ENCODE measurements around the gene LCOR.

LCOR gene

GRCh38 chr10:96978621-96979154 lies 146.6 kb downstream of the LCOR start:
- no peak for DNase-seq (ENCODE audit: insufficient read length, low spot score)
- peak; percentile 96 for FAIRE-seq

DNA sequence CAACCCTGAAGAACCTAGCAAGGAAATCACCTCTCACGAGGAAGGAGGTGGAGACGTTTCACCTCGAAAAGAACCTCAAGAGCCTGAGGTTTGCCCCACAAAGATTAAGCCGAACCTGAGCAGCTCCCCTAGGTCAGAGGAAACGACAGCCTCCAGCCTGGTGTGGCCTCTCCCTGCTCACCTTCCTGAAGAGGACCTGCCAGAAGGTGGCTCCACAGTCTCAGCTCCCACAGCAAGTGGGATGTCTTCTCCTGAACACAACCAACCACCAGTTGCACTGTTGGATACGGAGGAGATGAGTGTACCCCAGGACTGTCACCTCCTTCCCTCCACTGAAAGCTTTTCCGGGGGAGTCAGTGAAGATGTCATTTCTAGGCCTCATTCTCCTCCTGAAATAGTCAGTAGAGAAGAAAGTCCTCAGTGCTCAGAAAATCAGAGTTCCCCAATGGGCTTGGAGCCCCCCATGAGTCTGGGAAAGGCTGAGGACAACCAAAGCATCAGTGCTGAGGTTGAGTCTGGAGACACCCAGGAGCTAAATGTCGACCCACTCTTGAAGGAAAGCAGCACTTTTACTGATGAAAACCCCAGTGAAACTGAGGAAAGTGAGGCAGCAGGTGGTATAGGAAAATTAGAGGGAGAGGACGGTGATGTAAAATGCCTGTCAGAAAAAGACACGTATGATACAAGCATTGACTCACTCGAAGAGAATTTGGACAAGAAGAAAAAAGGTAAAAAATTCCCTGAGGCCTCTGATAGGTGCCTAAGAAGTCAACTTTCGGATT lies 150.2 kb downstream of the LCOR start:
- FAIRE-seq (no peak), DNase-seq (ENCODE audit: insufficient read length, low spot score) (no peak)

DNA sequence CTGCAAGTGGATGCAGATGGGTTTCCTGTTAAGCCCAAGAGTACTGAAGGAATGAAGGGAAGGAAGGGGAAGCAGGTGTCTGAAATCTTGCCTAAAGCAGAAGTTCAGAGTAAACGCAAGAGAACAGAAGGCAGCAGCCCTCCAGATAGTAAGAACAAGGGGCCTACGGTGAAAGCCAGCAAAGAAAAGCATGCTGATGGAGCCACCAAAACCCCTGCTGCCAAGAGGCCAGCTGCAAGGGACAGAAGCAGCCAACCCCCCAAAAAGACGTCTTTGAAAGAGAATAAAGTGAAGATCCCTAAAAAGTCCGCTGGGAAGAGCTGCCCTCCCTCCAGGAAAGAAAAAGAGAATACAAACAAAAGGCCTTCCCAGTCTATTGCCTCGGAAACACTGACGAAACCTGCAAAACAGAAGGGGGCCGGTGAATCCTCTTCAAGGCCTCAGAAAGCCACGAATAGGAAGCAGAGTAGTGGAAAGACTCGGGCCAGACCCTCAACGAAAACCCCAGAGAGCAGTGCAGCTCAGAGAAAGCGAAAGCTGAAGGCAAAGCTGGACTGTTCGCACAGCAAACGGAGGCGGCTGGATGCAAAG lies 152.5 kb downstream of the LCOR start:
- peak; percentile 99 for FAIRE-seq

GRCh38 chr10:96986200-96986856 lies 154.2 kb downstream of the LCOR start:
- DNase-seq (ENCODE audit: insufficient read length, low spot score) (no peak), FAIRE-seq (no peak)

More for the DNA sequence above, 152.5 kb downstream of the LCOR start:
- DNase-seq (ENCODE audit: insufficient read length, low spot score), result peak; percentile 48

DNA sequence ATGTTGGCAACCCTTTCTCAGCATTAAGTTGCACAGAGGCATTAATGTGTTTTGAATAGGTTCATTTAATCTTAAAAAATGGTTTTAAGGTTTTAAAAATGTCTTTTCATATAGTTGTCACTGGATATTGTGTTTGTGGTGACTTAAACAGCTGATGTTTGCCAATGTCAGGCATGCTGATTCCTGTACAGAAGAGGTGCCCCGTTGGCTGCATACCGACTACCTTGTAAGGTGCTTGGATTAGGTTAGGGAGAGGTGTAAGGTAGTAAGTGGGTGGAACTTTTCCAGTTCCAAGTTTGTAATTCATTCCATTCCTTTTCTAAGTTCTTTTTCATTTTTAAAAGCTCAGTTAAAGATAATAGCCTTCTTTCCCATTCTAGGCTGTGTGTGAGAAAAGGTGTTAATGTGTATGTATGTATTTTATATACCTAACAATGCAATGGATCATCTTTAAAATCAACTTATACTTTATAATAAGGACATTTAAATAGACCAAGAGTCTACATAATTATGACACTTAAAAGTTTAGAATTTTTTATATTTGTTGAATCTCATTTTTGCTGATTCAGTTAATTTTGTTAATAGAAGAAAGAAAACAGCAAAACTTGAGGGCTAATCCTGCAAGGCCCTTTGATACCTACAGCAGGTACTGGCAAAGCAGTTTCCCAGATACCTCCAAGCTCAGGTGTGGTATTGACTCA lies 155.2 kb downstream of the LCOR start:
- DNase-seq (ENCODE audit: insufficient read length, low spot score) (no peak), FAIRE-seq (peak; percentile 48)

- FAIRE-seq (no peak), DNase-seq (ENCODE audit: insufficient read length, low spot score) (no peak)
Measured at GRCh38 chr10:96987842-96988175, 155.7 kb downstream of the LCOR start.

DNA sequence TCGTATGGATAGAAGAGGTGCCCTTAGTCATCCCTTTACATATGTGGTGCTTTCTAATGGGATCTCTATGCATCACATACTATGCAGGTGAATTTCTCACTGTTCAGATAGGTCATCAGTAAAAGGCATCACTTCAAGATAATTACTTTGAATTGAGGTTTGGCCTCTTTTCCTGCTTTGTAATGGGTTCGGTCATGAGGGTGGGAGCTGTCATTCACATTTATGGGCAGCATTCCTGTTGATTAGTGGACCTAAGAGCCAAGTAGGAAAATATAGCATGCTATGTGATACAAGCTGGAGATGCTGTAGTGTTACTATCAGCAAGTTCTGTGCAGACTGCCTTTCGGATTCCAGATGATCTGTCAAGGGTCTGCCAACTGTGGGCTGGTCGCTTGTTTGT lies 156.3 kb downstream of the LCOR start:
- FAIRE-seq (no peak), DNase-seq (ENCODE audit: insufficient read length, low spot score) (no peak)

DNA sequence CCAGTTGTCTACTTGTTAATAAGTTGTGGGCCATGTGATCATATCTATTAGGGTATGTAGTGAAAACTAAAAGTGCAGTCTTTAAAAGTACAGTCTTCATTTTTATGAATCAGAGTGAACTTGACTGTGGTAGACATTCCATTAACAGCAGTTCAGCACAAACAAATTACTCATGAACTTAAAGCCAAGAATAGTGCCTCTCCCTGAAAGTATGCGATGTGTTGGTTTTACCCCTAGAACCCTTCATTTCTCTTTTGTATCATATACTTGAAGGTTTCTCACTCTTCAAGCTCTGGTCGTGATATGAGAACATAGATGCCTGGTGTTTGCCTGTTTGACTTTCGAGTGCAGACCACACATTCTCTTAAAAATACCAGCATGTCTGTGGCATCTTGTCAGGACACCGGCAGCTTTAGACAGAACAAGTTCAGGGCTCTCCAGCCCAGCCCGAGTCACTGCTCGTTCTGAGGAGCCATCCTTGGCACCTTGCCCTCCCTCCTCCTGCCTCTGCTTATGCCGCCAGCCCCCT lies 159.3 kb downstream of the LCOR start:
- DNase-seq (ENCODE audit: insufficient read length, low spot score), result no peak
- FAIRE-seq, result peak; percentile 78

GRCh38 chr10:96992721-96993120 lies 160.6 kb downstream of the LCOR start:
- FAIRE-seq (no peak), DNase-seq (ENCODE audit: insufficient read length, low spot score) (no peak)

- DNase-seq (ENCODE audit: insufficient read length, low spot score) (no peak), FAIRE-seq (no peak)
Measured at GRCh38 chr10:96995851-96996250, 163.8 kb downstream of the LCOR start.

GRCh38 chr10:96996275-96996965 lies 164.3 kb downstream of the LCOR start:
- DNase-seq (ENCODE audit: insufficient read length, low spot score) (no peak), FAIRE-seq (no peak)

DNA sequence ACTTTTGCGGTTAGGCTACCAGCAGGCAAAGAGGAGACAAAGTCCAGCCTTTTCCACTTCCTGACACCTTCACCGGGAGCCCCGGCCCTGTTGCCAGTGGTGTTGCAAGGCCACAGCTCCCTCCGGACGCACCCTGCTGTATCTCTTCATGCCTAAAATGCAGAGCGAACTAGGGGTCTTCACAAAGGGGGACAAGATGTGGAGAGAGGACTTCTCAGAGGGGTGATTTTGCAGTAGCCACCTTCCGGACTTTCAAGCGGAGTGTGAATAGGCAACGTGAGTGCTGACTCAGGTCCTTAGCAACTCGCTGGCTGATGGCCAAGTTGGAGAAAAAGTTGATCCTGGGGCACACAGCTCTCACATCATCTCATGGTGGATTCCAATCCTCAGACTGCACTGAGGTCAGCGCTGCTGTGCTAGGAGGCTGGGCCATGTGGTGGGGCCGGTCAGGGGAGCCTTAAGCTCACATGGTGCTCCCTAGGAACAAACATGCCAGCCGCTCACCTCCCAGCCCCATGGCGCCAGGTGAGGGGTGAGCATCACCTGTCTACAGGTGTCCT lies 166.3 kb downstream of the LCOR start:
- DNase-seq (ENCODE audit: insufficient read length, low spot score) (no peak), FAIRE-seq (no peak)

- FAIRE-seq, result no peak
- DNase-seq (ENCODE audit: insufficient read length, low spot score), result no peak
Measured at GRCh38 chr10:96999337-96999736, 167.2 kb downstream of the LCOR start.

DNA sequence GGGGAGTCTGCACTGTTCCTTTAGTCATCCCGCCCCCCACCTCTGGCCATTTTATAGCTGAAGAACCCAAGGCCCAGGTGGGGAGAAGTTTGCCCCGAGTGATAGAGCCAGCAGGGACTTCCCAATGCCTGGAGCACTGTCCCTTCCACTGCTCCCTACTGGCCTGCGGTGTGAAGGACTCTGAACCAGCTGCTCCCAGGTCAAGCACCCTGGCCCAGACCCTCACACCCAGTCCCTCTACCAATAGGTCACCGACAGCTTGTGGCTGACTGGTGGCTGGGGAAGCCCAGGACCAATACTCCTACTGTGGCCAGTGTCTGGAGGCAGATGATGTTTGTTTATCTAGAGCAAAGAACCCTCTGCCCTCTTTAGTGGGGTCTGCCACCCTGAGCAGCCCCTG lies 167.9 kb downstream of the LCOR start:
- no peak for FAIRE-seq
- no peak for DNase-seq (ENCODE audit: insufficient read length, low spot score)

DNA sequence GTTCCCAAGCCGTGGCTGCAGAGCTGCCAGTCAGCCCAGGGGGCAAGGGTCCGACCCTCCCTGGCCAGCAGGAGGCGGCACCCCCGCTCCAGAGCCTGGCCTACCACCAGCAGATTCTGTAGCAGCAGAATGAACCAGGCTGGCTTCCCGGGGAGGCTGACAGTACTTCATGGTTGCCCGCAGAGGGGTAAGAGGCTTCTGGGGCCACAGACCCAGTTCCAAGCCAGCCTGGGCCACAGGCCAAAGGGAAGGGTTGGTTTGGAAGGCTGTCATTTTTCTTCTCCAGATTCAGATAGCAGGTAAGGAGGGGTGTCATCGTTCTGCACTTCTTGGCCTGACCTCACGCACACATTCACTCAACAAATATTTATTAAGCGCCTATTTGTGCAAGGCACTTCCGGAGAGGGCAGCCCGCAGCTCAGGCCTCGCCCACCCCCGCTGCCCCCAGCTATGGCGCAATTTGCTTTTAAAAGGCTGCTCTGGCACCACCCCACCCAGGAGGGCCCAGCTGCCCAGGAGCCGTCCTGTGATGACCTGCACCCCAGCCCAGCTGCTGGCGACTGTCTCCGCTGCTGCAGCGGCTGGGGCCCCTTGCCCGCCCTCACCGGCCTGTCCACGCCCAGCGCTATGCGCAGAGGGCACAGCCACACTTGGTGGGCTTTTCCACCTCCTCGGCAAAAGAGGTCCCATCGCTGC lies 168.5 kb downstream of the LCOR start:
- no peak for DNase-seq (ENCODE audit: insufficient read length, low spot score)
- FAIRE-seq, result no peak

- FAIRE-seq (no peak), DNase-seq (ENCODE audit: insufficient read length, low spot score) (no peak)
Measured at GRCh38 chr10:97001183-97001991, 169.3 kb downstream of the LCOR start.

- DNase-seq (ENCODE audit: insufficient read length, low spot score), result no peak
- no peak for FAIRE-seq
Measured at GRCh38 chr10:97002670-97003069, 170.6 kb downstream of the LCOR start.

GRCh38 chr10:97003151-97003803 lies 171.2 kb downstream of the LCOR start:
- no peak for DNase-seq (ENCODE audit: insufficient read length, low spot score)
- no peak for FAIRE-seq
